IPS-18a (cell line): Measurements from ENCODE around the gene INHBB.
"Not testable (repeated sequence)": the region's sequence is repeated elsewhere in the genome, so short reads cannot be mapped to it uniquely, and the experiment has no call there.

Experiments
- H3K27ac ChIP-seq: one replicate; pipeline ENCODE4 v1.5.1; 2013; ENCODE audit warnings: low read length
- H3K27me3 ChIP-seq: one replicate; pipeline ENCODE4 v1.6.1; 2013; ENCODE audit warnings: mild to moderate bottlenecking, low read length; ENCODE audit not compliant: control insufficient read depth, insufficient read depth
- H3K36me3 ChIP-seq: one replicate; pipeline ENCODE4 v1.6.1; 2013; ENCODE audit warnings: low read depth, low read length; ENCODE audit not compliant: control insufficient read depth
- H3K4me1 ChIP-seq: one replicate; pipeline ENCODE4 v1.6.1; 2013; ENCODE audit warnings: low read depth, low read length; ENCODE audit not compliant: control insufficient read depth
- H3K4me3 ChIP-seq: one replicate; pipeline ENCODE4 v1.5.1; 2013; ENCODE audit warnings: low read length
- H3K9ac ChIP-seq: one replicate; pipeline ENCODE4 v1.6.1; 2013; ENCODE audit warnings: mild to moderate bottlenecking, low read length, moderate library complexity
- H3K9me3 ChIP-seq: one replicate; pipeline ENCODE4 v1.6.1; 2013; ENCODE audit warnings: low read depth, low read length; ENCODE audit not compliant: control insufficient read depth

The INHBB gene

DNA sequence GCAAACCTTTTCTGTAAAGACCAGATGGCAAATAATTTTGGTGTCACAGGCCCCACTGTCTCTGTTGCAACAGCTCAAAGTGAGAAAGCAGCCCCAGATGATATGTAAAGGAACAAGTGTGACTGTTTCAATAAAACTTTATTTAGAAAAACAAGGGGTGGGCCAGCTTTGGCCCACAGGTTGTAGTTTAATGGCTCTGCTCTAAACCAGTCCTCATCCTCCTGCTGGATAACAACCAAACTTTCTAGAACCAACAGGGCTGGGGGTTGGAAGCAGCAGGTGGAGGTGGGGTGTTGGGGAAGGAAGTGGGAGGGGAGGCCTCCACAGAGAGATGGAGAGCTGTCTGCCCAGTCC, 28.8 kb upstream of the INHBB start:
- Histone ChIP-seq H3K4me3 (no peak overlapping the region), H3K9me3 (no peaks in the 10 kb centered on the region), H3K36me3 (no peaks in the 10 kb centered on the region), H3K27me3 (peaks cover 29% of the 10 kb centered on the region), H3K4me1 (no peaks in the 10 kb centered on the region), H3K9ac (no peak overlapping the region), H3K27ac (no peak overlapping the region)

GRCh38 chr2:120317916-120318315, 28.0 kb upstream of the INHBB start:
- no peak overlapping the region for H3K9ac ChIP-seq
- H3K27me3 ChIP-seq = peaks cover 21% of the 10 kb centered on the region
- no peaks in the 10 kb centered on the region for H3K9me3 ChIP-seq
- no peaks in the 10 kb centered on the region for H3K36me3 ChIP-seq
- H3K27ac ChIP-seq = no peak overlapping the region
- no peaks in the 10 kb centered on the region for H3K4me1 ChIP-seq
- no peak overlapping the region for H3K4me3 ChIP-seq

DNA sequence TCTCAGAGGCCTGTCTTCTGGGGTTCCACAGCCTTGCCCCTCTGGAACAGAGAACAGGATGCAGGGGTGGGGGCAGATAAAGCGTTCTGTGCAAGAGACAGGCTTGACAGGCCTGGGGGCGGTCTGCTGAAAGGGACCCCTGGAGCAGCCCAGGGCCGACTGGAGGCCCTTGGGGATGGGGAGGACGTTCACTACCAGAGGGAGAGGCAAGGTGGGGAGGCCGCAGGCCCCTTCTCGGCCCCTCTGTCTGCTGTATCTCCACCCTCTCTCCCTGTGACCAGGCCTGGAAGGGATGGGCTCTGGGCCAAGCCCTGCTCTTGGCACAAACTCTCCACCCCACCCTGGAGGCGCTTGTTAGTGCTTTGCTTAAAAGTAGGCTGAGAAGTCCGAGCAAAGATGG, 27.3 kb upstream of the INHBB start:
- H3K27me3 ChIP-seq = peaks cover 15% of the 10 kb centered on the region
- H3K4me1 ChIP-seq = no peaks in the 10 kb centered on the region
- no peaks in the 10 kb centered on the region for H3K9me3 ChIP-seq

GRCh38 chr2:120319123-120319522, 26.8 kb upstream of the INHBB start:
- H3K9me3 ChIP-seq = no peaks in the 10 kb centered on the region
- H3K27me3 ChIP-seq = peaks cover 10% of the 10 kb centered on the region
- H3K9ac ChIP-seq = no peak overlapping the region
- no peaks in the 10 kb centered on the region for H3K4me1 ChIP-seq
- no peak overlapping the region for H3K27ac ChIP-seq
- no peaks in the 10 kb centered on the region for H3K36me3 ChIP-seq
- H3K4me3 ChIP-seq = no peak overlapping the region

More for the DNA sequence above, 27.3 kb upstream of the INHBB start:
- Histone ChIP-seq H3K9ac (no peak overlapping the region), H3K27ac (no peak overlapping the region), H3K4me3 (no peak overlapping the region), H3K36me3 (no peaks in the 10 kb centered on the region)

- Histone ChIP-seq H3K27me3 (peaks cover 3% of the 10 kb centered on the region), H3K9me3 (no peaks in the 10 kb centered on the region), H3K4me3 (no peak overlapping the region), H3K27ac (no peak overlapping the region), H3K9ac (no peak overlapping the region), H3K36me3 (no peaks in the 10 kb centered on the region), H3K4me1 (no peaks in the 10 kb centered on the region)
Measured at GRCh38 chr2:120319686-120320317, 26.1 kb upstream of the INHBB start.

- no peak overlapping the region for H3K9ac ChIP-seq
- no peaks in the 10 kb centered on the region for H3K36me3 ChIP-seq
- no peaks in the 10 kb centered on the region for H3K27me3 ChIP-seq
- H3K4me3 ChIP-seq = no peak overlapping the region
- no peaks in the 10 kb centered on the region for H3K4me1 ChIP-seq
- H3K9me3 ChIP-seq = no peaks in the 10 kb centered on the region
- H3K27ac ChIP-seq = no peak overlapping the region
Measured at GRCh38 chr2:120320318-120320851, 25.6 kb upstream of the INHBB start.

DNA sequence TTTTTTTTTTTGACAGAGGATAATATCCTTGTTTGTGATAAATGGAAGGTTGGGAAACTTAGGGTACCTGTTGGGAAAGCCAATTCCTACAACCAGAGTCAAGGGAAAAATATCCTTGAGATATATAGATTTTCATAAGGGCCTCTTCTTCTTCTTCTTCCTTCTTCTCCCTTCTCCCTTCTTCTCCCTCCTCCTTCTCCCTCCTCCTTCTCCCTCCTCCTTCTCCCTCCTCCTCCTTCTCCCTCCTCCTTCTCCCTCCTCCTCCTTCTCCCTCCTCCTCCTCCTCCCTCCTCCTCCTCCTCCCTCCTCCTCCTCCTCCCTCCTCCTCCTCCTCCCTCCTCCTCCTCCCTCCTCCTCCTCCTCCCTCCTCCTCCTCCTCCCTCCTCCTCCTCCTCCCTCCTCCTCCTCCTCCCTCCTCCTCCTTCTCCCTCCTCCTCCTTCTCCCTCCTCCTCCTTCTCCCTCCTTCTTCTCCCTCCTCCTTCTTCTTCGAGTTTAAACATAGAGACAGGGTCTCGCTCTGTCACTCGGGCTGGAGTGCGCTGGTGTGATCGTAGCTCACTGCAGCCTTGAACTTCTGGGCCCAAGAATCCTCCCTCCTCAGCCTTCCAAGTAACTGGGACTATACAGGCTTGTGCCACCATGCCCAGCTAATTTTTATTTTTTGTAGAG, 24.9 kb upstream of the INHBB start:
- not testable (repeated sequence) for H3K27ac ChIP-seq, H3K36me3 ChIP-seq, H3K27me3 ChIP-seq, H3K9ac ChIP-seq, H3K4me1 ChIP-seq, H3K9me3 ChIP-seq, H3K4me3 ChIP-seq

DNA sequence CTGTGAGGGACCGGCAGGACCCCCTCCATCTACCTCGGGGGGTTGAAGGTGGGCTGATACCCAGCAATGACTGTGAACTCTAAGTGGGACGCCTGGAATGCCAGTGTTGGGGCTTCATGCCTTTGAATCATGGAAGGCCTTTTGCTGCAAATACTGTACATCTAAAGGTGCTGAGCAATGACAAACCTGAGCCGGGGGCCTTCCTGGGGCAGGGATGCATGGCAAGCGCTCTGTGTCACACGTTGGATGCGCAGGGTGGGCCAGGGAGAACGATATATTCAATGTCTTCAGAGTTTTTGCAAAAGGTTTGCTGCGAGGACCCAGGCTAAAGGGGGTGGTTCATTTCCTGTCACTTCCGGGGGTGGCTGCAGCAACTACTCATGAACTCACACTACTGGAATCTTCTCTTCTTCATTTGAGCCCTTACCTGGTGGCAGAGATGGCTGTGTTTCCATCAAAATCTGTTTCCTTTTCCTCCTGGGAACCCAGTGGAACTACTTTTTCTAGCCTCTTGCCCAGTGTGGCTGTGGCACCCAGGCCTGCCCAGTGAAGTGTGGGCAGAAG, 24.1 kb upstream of the INHBB start:
- Histone ChIP-seq H3K9ac (no peak overlapping the region), H3K36me3 (no peaks in the 10 kb centered on the region), H3K27me3 (no peaks in the 10 kb centered on the region), H3K4me3 (no peak overlapping the region), H3K4me1 (no peaks in the 10 kb centered on the region), H3K9me3 (no peaks in the 10 kb centered on the region), H3K27ac (no peak overlapping the region)

DNA sequence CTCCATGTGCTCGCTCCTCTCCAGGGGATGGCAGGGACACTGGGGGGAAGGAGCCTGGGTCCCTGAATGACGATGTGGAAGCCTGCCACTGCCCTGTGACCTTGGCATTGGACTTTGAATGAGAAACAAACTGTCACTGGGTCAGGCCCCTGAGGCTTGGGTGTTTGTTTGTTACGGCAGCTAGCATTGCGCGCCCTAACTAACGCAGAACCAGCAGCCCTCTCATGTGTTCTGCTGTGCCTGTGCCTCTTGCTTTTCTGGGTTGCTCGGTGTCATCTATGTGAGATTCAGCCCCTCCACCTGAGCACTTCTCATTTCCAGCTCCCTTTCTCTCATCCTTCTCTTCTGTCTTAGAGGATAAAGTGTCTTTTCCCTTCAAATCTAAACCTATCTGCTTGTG, 23.6 kb upstream of the INHBB start:
- Histone ChIP-seq H3K27ac (no peak overlapping the region), H3K9me3 (no peaks in the 10 kb centered on the region), H3K36me3 (no peaks in the 10 kb centered on the region), H3K4me1 (no peaks in the 10 kb centered on the region), H3K4me3 (no peak overlapping the region), H3K27me3 (no peaks in the 10 kb centered on the region), H3K9ac (no peak overlapping the region)

- no peaks in the 10 kb centered on the region for H3K36me3 ChIP-seq
- no peaks in the 10 kb centered on the region for H3K27me3 ChIP-seq
- H3K9me3 ChIP-seq = no peaks in the 10 kb centered on the region
- H3K9ac ChIP-seq = no peak overlapping the region
- no peaks in the 10 kb centered on the region for H3K4me1 ChIP-seq
- H3K4me3 ChIP-seq = no peak overlapping the region
- H3K27ac ChIP-seq = no peak overlapping the region
Measured at GRCh38 chr2:120323214-120323613, 22.7 kb upstream of the INHBB start.

GRCh38 chr2:120323807-120324399, 22.0 kb upstream of the INHBB start:
- H3K4me1 ChIP-seq = no peaks in the 10 kb centered on the region
- no peaks in the 10 kb centered on the region for H3K27me3 ChIP-seq
- H3K4me3 ChIP-seq = no peak overlapping the region
- H3K36me3 ChIP-seq = no peaks in the 10 kb centered on the region
- H3K27ac ChIP-seq = no peak overlapping the region
- no peak overlapping the region for H3K9ac ChIP-seq
- no peaks in the 10 kb centered on the region for H3K9me3 ChIP-seq
